Measurements from ENCODE around the gene PTPRN2. TPM values are rescaled to one million over a fixed set of nuclear protein-coding genes. Genes with fewer than 3 reads are reported as not detected.
"Not testable (repeated sequence)": the region's sequence is repeated elsewhere in the genome, so short reads cannot be mapped to it uniquely, and the experiment has no call there.

PTPRN2 gene
- total and polyA plus RNA-seq, 8 donors = 12.2 to 49.2 (median 31.8) TPM

- intact Hi-C loops (cut with DNase I) = no loop called here
- H3K9me3 ChIP-seq = no peaks in the 10 kb centered on the region
- H3K36me3 ChIP-seq = no peaks in the 10 kb centered on the region
- TF ChIP-seq CTCF (IDR thresholded peaks at IDR 0.05) = no peak
- no peak overlapping the region for H3K27ac ChIP-seq
- peak in 2 of 4 donors; percentile 37 to 57 for ATAC-seq
- 65 to 67% methylated on average over 11 of the region's 11 CpGs for WGBS, 2 donors
- FAIRE-seq = no peak
- H3K4me3 ChIP-seq = no peak overlapping the region
- H3K4me1 ChIP-seq = no peaks in the 10 kb centered on the region
- DNase-seq = no peak
- no peaks in the 10 kb centered on the region for H3K27me3 ChIP-seq
Observed at GRCh38 chr7:157900011-157900410, 687.6 kb downstream of the PTPRN2 start.

GRCh38 chr7:157898802-157899505, 688.7 kb downstream of the PTPRN2 start:
- TF ChIP-seq CTCF (IDR thresholded peaks at IDR 0.05) = no peak
- intact Hi-C loops (cut with DNase I) = no loop called here
- no peak overlapping the region for H3K27ac ChIP-seq
- FAIRE-seq (no peak), DNase-seq (no peak), ATAC-seq (no peak)
- H3K4me1 ChIP-seq = no peaks in the 10 kb centered on the region
- whole genome bisulfite sequencing, 2 donors = 66 to 69% methylated on average over 17 of the region's 17 CpGs
- H3K27me3 ChIP-seq = no peaks in the 10 kb centered on the region
- H3K4me3 ChIP-seq = no peak overlapping the region
- no peaks in the 10 kb centered on the region for H3K36me3 ChIP-seq
- no peaks in the 10 kb centered on the region for H3K9me3 ChIP-seq

DNA sequence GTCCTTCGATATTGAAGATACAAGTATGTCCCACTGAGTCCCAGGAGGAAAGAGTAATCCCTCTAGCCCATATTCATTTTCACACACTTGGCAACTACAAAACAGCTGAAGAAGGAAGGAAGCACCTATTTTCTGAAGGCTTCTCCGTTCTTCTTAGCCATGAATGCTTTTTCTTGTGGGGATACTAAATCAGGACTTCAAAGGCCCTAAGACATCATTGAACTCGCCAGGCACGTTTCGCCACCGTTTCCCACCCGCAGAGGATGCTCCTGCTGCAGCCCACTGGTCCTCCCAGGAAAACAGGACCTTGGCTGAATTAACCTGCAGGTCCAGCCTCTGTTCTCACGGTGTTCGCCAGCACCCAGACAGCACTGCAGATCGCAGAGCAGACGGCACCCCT, 689.4 kb downstream of the PTPRN2 start:
- Histone ChIP-seq H3K36me3 (no peaks in the 10 kb centered on the region), H3K4me3 (no peak overlapping the region), H3K27me3 (no peaks in the 10 kb centered on the region), H3K9me3 (no peaks in the 10 kb centered on the region), H3K27ac (no peak overlapping the region), H3K4me1 (no peaks in the 10 kb centered on the region)
- ATAC-seq (no peak), FAIRE-seq (no peak), DNase-seq (no peak)
- 89 to 94% methylated on average over 11 of the region's 11 CpGs for WGBS, 2 donors
- TF ChIP-seq CTCF (IDR thresholded peaks at IDR 0.05) = no peak
- intact Hi-C loops (cut with DNase I) = no loop called here

GRCh38 chr7:157897681-157898080, 689.9 kb downstream of the PTPRN2 start:
- no peaks in the 10 kb centered on the region for H3K4me1 ChIP-seq
- TF ChIP-seq CTCF (IDR thresholded peaks at IDR 0.05) = no peak
- H3K9me3 ChIP-seq = no peaks in the 10 kb centered on the region
- 92 to 93% methylated on average over 30 of the region's 30 CpGs for WGBS, 2 donors
- DNase-seq = no peak
- H3K4me3 ChIP-seq = no peak overlapping the region
- no peak for FAIRE-seq
- H3K36me3 ChIP-seq = no peaks in the 10 kb centered on the region
- intact Hi-C loops (cut with DNase I) = no loop called here
- no peak overlapping the region for H3K27ac ChIP-seq
- ATAC-seq = no peak
- H3K27me3 ChIP-seq = no peaks in the 10 kb centered on the region

DNA sequence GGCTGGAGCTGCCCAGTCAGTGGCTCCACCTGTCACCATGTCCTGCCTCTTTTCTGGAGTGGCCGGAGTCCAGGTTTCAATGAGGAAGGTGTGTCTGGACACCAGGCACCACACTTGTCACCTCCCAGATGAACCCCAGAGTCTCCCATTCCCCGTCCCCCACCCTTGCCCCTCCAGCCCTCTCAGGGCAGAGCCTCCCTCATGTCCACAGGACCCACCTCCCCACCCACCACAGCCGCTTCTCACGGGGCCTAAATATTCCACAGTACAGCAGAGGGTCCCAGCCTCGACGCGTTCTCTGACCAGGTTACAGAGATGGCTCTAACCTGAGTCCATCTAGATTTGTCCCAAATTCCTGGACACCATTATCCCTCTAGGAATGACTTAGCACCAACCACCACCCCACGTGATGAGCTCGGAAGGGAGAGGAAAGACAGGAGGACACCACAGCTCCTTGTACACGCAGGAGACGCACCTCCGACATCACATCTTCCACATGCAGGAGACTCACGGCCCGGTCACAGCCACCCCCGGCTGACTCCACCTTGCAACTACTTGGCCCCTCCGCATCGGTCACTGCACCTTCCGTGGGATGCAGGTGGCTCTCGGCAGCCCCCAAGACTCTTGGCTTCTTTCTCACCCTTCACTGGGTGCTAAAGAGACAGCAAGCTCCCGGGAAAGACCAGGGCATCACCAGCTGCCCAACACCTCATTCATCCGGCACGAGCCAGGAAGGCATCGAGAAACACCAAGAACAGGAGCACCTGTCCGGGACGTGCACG, 690.7 kb downstream of the PTPRN2 start:
- H3K27me3 ChIP-seq = no peaks in the 10 kb centered on the region
- intact Hi-C loops (cut with DNase I) = no loop called here
- H3K9me3 ChIP-seq = no peaks in the 10 kb centered on the region
- H3K27ac ChIP-seq = no peak overlapping the region
- 88 to 91% methylated on average over 26 of the region's 26 CpGs for WGBS, 2 donors
- no peaks in the 10 kb centered on the region for H3K36me3 ChIP-seq
- no peaks in the 10 kb centered on the region for H3K4me1 ChIP-seq
- ATAC-seq = no peak
- no peak for TF ChIP-seq CTCF (IDR thresholded peaks at IDR 0.05)
- H3K4me3 ChIP-seq = no peak overlapping the region
- FAIRE-seq = no peak
- DNase-seq = no peak

DNA sequence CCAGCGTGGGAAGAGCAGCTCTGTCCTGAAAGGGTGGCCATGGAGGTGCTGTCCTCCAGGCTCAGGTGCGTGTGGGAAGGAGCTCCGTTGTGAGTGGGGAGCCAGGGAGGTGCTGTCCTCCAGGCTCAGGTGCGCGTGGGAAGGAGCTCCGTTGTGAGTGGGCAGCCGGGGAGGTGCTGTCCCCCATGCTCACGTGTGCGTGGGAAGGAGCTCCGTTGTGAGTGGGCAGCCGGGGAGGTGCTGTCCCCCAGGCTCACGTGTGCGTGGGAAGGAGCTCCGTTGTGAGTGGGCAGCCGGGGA, 691.3 kb downstream of the PTPRN2 start:
- H3K27ac ChIP-seq; H3K36me3 ChIP-seq; intact Hi-C loops (cut with DNase I); FAIRE-seq; ATAC-seq; DNase-seq; H3K4me3 ChIP-seq; H3K27me3 ChIP-seq; H3K9me3 ChIP-seq; H3K4me1 ChIP-seq: not testable (repeated sequence)
- WGBS, 2 donors = 87 to 92% methylated on average over 15 of the region's 15 CpGs
